A549 treated with RU486 at 1 μM for 4 hours (cell line): ENCODE measurements around the gene NLN. TPM values are rescaled to one million over a fixed set of nuclear protein-coding genes. Genes with fewer than 3 reads are reported as not detected.

Experiments used
- total RNA-seq: library from RNA; stranded (reverse); fragments of 200-300 nt; extraction: Qiagen RNA extraction; gene quantifications from 5 replicates; pipeline ENCODE4 v1.2.3, GENCODE V29; 2022; ENCODE audit warnings: low read depth

NLN gene
- 49.5 to 74.9 TPM (median 63.0 TPM) in 5 replicates for total RNA-seq

GRCh38 chr5:65721720-65722574, at the start of gene NLN, which contains the start of gene SGTB:
Gene NLN (plus strand): TSS chr5:65722205. CDS start chr5:65722374, 169 bp downstream.
Gene SGTB (minus strand): TSS chr5:65722109. CDS start chr5:65720807, 1,302 bp downstream.

Other genes starting within 250 kb of the NLN start
- 0.06 to 0.31 TPM (median 0.08 TPM) in 5 replicates for gene ADAMTS6, start 240.3 kb upstream of the NLN start, total RNA-seq
- gene CENPK, start 159.0 kb upstream of the NLN start, total RNA-seq: 14.3 to 41.1 TPM (median 32.9 TPM) in 5 replicates
- 14.4 to 21.7 TPM (median 17.7 TPM) in 5 replicates for gene PPWD1, start 158.9 kb upstream of the NLN start, total RNA-seq
- 5.2 to 8.5 TPM (median 7.6 TPM) in 5 replicates for gene TRIM23, start 97.9 kb upstream of the NLN start, total RNA-seq
- gene SHLD3, start 97.2 kb upstream of the NLN start, total RNA-seq: 1.5 to 3.6 TPM (median 2.2 TPM) in 5 replicates
- 8.5 to 15.3 TPM (median 14.4 TPM) in 5 replicates for gene TRAPPC13, start 97.2 kb upstream of the NLN start, total RNA-seq
- gene SGTB, start 96 bp upstream of the NLN start, total RNA-seq: 6.3 to 8.2 TPM (median 7.5 TPM) in 5 replicates
- gene ERBIN, start 204.4 kb downstream of the NLN start, total RNA-seq: 13.0 to 43.4 TPM (median 25.1 TPM) in 5 replicates